ENCODE data around the gene OCA2.

GRCh38 chr15:28104326-28104725, 5.2 kb upstream of the OCA2 start:
- TF ChIP-seq, protein P1, sequence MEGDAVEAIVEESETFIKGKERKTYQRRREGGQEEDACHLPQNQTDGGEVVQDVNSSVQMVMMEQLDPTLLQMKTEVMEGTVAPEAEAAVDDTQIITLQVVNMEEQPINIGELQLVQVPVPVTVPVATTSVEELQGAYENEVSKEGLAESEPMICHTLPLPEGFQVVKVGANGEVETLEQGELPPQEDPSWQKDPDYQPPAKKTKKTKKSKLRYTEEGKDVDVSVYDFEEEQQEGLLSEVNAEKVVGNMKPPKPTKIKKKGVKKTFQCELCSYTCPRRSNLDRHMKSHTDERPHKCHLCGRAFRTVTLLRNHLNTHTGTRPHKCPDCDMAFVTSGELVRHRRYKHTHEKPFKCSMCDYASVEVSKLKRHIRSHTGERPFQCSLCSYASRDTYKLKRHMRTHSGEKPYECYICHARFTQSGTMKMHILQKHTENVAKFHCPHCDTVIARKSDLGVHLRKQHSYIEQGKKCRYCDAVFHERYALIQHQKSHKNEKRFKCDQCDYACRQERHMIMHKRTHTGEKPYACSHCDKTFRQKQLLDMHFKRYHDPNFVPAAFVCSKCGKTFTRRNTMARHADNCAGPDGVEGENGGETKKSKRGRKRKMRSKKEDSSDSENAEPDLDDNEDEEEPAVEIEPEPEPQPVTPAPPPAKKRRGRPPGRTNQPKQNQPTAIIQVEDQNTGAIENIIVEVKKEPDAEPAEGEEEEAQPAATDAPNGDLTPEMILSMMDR (IDR thresholded peaks at IDR 0.05): no peak
- TF ChIP-seq POLR2A (IDR thresholded peaks at IDR 0.05): no peak
